ENCODE results near the gene ARHGAP33.

The ARHGAP33 gene

GRCh38 chr19:35740423-35741202 lies 34.8 kb upstream of the ARHGAP33 start:
- peak; percentile 96 to 98 for DNase-seq

DNA sequence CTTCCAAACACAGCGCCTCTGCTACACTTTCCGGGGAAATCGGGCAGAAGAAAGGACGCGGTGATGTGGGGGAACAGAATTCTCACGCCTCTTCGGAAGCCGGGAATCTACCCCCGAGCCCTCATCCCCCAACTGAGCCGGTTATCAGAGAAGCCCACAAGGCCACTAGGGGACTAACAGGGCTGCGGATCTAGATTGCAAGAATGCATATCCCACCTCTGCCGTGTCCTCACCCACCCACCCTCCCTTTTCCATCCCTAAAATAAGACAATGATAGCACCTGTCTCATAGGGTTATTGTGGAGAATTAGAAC lies 34.2 kb upstream of the ARHGAP33 start:
- DNase-seq = no peak

DNA sequence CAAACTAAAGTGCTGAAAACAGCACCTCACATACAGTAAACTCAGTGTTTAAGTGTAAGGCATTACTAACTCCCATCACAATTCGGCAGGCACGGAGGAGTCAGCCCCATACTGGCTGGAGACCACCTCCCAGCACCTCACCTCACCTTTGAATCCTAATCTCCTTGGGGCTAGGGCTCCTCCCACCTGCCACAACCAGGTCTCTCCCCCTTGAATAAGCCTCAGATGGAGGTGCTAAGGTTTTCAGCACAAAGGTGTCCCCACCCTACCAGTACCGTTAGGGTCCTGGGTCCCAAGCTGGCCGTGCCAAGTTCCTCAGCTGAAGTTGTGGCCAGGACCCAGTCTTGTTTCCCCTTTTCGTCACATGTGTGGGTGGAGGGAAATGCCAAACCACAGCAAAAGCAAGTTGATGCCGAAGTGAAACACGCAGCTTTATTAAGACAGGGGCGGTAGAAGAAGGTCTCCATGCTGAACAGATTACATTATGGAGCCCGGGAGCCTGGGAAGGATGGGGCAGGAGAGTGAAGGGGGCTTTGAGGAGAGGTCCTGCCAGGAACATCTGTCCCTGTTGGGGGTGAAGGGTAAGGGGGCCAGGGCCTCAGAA lies 33.1 kb upstream of the ARHGAP33 start, which contains the start of gene IGFLR1:
Gene IGFLR1, minus strand, starts transcription at position 332 of the 604 bp plus-strand sequence. CDS start 1,272 bp downstream, outside the sequence.
- peak; percentile 67 to 77 for DNase-seq

DNA sequence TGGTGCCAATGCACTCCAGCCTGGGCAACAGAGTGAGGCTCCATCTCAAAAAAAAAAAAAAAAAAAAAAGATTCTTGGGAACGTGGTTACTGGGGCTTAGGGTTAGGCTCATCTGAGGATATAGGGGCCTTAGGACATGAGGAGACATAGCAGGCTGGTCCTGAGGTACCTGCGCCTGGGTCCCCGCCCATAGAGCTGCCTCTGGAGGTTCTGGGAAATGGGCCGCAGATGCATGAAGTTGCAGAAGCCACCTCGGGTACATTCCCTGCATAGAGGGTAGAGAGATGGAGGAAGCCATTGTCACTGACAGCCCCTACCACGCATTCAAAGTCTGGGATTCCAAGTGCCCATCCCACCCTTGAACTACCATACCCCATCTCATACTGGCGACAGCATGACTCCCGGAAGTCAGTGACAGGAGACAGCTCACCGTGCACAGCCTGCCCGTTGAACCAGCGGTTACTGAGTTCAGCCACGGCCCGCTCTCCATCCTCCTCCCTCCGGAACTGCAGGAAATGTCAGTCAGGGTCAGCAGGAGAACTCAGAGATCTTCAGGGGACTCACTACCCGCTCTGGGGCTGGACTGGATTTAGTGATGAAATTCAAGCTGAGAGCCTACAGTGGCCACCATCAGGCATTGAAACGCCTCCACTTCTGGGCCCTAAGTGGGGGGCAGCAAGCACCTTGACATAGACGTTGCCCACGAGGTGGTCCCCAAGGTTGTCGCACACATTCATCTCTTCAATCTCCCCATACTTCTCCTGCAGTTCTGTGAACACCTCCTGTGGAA lies 31.5 kb upstream of the ARHGAP33 start:
- DNase-seq = no peak

- peak; percentile 91 to 93 for DNase-seq
Observed at GRCh38 chr19:35744430-35745327, 30.7 kb upstream of the ARHGAP33 start.

GRCh38 chr19:35745328-35746086 lies 29.9 kb upstream of the ARHGAP33 start, which contains the start of the genes PSENEN and U2AF1L4:
Gene PSENEN, plus strand, starts transcription at chr19:35745651. Its CDS starts 280 bp downstream, at chr19:35745931.
Gene U2AF1L4, minus strand, starts transcription at chr19:35745418. Its CDS starts 27 bp downstream, at chr19:35745391.
- peak; percentile 91 to 94 for DNase-seq

DNA sequence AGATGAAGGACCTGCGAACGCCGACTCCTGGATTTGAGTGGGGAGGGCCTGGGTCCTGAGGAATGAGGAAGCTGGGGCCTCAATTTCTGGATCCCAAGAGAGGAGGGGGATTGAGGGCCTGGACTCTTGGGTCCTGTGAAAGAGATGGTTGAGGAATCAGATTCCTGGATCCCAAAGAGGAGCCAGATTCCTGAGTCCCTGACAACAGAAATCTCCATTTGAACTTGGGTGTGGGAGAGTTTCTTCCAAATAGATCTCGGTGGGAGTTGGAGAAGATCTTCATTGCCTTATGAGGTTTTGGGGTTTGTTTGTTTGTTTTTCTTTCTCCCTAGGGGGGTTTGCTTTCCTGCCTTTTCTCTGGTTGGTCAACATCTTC lies 29.3 kb upstream of the ARHGAP33 start:
- no peak for DNase-seq

- DNase-seq = no peak
Observed at GRCh38 chr19:35746531-35746930, 28.8 kb upstream of the ARHGAP33 start.

DNA sequence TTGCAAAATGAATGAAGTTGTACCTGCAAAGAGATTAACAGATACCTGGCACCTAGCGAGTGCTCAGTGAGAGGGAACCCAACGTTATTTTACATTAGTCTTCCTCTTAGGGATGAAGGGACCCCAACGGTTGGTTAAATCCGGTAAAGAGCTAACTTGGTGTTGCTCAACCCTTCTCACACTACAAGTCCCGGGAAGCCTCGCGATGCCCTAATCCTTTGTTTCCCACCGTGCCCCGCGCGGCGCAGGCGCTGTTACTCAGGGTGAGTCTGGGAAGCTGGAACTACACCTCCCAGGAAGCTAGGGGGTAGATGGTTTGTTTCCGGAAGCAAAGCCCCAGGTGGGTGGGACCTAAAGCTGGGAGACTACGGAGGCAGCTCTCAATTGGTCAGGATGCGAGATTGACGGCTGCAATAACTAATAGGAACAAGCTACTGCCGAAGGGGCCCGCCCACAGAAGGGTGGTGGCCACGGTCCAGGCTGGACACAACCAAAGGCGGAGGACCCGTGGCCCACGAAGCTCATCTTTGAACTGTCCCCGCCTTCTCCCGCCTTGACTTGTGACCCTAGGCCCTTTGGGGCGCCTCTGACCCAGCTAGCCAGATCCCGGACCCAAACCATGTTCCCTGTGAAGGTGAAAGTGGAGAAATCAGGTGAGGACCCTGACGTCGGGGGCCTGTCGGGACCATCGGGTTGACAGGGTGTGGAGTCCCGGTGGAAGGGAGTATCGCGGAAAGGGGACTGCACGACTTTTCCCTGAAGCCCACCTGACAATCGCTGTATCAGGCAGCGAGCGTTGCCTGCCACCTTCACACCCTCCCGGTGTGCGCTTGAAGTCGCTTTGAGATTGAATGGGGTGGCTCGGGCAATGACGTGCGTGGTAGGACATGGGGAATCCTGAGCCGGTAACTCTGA lies 27.0 kb upstream of the ARHGAP33 start, which contains the start of gene LIN37:
Gene LIN37, plus strand, starts transcription at position 471 of the 915 bp plus-strand sequence. Its CDS starts 149 bp downstream, at position 620.
- DNase-seq = peak; percentile 98

GRCh38 chr19:35750167-35750566 lies 25.2 kb upstream of the ARHGAP33 start:
- DNase-seq = no peak

- DNase-seq = no peak
Observed at GRCh38 chr19:35751839-35752745, 23.3 kb upstream of the ARHGAP33 start.

DNA sequence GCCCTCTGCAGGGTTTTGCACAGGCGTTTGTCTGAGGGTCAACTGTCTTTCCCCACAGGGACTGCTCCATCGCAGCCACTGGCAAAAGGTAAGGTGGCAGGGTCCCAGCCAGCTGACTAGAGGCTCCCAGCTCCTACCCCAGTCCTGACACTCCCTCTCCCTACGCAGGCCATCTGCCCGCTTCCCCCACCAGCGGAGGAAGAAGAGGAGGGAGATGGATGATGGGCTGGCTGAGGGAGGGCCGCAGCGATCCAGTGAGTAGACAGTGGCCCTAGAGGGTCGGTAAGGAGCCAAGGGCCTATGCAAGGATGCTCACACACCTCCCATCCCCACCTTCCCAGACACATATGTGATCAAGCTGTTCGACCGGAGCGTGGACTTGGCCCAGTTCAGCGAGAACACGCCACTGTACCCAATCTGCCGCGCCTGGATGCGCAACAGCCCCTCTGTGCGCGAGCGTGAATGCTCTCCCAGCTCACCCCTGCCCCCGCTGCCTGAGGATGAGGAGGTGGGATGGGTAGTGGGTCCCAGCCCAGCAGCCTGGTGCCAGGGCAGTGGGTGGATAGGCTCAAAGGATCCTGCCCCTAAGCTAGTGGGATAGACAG lies 22.5 kb upstream of the ARHGAP33 start:
- no peak for DNase-seq

DNA sequence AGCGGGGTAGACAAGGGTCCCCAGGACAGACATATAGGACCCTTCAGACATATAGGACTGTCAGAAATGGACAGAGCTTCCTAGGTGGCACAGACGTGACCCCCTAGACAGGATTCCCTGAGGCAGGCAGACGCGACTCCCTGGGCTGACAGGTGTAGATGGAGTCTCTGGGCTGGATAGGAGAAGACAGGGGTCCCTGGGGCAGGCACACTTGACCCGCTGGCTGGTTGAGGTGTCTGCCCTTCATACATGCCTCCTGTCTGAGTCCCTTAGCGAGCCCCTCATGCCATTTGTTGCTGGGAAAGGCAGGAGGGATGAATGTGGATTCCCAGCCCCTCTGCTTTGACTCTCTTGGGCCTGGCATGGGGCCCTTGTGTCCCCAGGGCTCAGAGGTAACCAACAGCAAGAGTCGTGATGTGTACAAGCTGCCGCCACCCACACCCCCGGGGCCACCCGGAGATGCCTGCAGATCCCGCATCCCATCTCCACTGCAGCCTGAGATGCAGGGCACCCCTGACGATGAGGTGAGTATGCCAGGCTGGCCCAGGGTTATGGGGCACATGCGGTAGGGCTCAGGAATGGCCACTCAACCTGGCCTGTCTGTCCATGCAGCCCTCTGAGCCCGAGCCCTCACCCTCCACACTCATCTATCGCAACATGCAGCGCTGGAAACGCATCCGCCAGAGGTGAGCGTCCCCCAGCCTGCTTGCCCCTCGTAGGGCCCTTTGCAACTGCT lies 21.6 kb upstream of the ARHGAP33 start:
- DNase-seq = no peak

DNA sequence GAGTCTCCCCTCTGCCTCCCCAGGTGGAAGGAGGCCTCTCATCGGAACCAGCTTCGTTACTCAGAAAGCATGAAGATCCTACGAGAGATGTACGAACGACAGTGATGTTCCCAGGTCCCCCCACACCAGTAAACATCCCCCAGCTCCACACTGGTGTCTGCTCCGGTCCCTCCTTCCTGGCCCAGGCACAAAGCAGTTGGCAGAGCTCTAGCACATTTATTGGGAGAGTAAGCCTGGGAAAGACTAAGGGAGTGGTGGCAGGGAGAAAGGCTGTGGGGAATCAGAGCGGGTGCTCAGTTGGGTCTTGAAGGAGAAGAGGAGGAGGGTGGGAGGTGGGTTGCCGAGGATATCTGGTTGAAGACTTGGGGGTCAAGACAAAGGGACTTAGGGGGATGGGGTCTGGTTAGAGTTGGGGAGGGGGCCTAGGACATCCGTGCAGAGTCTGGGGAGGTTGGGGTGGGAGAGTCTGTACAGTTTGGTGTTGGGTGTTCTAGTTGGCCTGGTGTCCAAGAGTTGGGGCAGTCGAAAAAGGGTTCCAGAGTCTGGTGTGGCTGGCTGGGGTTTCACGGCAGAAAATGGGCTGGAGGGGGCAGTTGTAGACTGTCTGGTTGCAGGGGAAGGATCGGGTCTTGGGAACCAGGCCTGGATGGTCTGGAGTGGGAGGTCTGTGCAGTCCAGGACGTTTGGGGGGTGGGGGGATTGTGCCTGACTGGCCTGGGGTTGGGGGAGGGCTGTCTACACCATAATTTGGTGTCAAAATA lies 20.8 kb upstream of the ARHGAP33 start:
- DNase-seq = no peak

DNA sequence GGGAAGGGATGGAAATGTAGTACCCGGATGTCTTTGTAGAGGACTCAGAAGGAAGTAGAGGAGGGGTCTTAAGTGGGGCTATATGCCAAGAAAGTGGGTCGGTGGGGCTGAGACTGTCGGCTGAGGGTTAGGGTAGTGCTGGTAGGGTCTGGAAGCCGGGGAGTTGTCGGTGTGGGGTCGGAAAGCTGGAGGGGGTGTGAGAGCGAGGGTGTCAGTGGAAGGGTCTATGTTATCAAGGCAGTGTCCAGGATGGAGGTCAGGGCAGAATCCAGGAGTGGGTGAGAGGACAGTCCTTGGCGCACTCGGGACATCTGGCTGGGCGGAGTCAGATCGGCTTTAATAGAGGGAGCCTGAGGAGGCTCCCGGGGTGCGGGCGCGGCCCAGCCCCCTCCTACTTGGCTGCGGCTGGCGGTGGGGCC lies 20.2 kb upstream of the ARHGAP33 start:
- DNase-seq = no peak

DNA sequence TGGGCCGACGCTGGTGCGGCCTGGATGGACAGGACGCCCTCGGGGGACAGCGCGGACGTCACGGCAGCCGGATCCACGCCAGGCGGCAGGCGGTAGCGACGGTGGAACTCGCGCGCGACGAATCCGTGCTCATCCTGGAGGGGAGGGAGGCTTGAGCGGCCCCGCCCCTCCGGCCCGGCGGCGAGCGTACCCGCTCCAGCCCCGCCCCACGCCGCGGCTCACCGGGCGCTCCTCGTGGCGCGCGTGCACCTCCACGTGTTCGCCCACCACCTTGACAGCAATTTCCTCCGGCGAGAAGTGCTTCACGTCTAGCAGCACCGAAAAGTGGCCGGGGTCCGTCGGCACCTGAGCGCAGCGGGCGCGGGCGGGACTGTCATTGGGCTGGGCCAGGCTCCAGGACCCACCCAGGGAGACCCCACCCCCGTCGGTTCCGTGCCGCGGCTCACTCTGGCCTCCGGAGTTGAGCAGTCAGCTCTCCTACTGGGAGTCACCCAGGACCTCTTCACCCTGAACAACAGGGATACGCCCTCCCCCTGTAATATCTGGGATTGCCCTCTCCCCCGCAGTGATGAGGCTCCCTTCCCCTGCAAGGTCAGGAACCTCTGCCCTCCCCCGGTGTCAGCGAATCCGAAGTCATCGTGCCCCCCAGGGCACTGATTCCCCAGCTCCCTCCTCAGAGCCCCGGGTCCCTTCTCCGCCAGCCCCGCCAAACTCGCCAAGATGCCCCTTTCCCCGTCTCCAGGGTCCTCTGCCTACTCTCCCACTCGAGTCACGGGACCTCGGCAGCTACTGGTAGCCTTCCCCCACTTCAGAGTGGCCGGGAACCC lies 19.6 kb upstream of the ARHGAP33 start:
- DNase-seq = peak; percentile 55 to 63
